NCI-H1105 (cell line): ENCODE measurements around the gene CAMTA2.
A peak's percentile ranks its signal among the peaks of the same experiment; 100 is the strongest.

ENCODE experiments used
- DNase-seq: peaks from one replicate; lab custom pipeline; 2025; lab: John Stamatoyannopoulos, UW

The CAMTA2 gene

DNA sequence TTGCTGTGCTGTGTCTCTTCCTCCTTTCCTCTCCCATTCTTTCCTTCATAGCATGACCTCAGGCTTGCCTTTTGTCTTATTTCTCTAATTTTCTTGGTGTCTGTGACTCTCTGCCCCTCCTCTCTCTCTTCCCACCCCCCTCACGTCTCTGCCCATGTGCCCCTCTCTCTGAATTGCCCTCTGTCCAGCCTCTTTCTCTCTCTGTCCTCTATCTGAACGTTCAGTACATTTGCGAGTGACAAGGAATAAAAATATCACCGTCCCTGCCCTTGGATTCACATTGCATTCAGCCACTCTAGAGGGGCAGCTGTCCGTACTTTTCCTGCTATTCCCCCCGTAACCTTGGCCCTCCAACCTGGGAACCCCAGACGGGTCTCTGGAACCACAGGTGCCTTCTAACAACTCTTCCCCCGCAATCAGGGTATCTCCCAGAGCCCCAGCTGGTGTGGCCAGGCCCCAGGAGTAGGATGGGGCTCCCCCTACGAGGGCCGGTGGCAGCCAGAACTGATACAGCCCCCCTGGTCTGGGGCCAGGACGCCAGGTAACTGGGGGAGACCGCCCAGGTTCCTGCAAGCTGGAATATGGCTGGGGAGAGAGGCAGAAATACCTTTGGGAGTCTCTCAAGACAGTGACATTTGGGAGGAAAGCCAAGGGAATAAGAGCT is 12.1 kb upstream of the CAMTA2 start:
- DNase-seq, result no peak

DNA sequence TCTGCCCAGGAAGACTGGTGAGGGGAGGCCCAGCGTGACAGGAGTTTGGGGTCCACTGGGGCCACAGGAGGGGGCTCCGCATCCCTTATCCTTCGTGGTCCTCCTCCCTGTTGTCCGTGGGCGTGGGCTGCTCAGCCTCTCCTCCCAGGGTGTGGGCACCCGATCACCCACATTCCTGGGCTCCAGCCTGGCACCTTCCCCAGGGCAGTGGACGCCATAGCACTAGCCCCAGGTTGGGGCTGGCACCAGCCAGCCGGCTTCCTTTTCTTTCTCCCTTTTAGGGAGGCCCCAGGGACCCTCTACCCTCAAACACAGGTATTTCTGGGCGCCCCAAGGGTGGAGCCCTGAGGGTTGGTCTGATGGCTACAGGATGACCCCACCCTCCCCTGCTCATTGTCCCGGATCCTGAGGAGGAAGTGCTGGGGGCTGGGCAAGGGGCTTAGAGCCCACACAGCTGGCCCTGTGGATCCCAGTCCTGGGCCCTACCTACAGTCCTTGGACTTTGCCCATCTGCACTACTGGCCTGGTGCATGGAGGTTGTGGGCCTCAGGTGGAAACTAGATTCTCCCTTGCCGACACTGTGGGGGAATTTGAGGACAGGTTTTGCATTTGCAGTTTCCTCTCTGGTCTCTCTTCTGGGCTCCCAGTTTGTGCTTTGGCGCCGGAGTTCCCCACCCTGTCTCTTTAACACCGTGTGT is 11.4 kb upstream of the CAMTA2 start:
- DNase-seq, result no peak

DNA sequence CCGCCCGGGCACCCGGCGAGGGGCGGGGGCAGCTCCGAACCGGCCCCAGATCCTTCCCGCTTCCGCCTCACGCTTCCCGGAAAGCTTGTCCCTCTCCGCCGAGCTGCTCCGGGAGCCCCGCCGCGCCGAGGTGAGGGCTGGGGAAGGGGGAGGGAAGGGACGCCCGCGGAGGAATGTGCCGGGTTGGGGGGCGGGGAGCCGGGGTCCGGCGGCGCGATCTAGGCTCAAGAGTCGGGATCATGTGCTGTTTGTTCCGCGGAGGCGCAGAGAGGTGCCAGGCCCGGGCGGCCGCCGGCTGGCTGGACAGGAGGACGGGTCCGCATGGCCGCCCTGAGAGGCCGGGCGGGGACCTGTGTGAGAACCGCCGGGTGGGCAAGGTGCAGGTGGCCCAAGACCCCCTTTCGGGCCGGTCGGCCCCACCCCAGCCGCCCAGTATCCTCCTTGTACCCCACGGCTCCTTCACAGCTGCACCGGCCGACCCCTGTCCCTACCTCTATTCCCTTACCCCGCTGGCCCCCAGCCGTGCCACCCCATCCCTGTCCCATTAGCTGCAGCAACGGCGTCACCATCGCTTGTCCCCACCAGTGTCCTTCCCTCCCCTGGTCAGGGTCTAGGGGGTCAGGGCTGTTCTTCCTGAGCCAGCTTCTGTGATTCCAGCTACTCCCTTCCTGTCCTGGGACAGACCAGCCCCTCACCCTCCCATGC is 10.7 kb upstream of the CAMTA2 start:
- DNase-seq, result no peak

DNA sequence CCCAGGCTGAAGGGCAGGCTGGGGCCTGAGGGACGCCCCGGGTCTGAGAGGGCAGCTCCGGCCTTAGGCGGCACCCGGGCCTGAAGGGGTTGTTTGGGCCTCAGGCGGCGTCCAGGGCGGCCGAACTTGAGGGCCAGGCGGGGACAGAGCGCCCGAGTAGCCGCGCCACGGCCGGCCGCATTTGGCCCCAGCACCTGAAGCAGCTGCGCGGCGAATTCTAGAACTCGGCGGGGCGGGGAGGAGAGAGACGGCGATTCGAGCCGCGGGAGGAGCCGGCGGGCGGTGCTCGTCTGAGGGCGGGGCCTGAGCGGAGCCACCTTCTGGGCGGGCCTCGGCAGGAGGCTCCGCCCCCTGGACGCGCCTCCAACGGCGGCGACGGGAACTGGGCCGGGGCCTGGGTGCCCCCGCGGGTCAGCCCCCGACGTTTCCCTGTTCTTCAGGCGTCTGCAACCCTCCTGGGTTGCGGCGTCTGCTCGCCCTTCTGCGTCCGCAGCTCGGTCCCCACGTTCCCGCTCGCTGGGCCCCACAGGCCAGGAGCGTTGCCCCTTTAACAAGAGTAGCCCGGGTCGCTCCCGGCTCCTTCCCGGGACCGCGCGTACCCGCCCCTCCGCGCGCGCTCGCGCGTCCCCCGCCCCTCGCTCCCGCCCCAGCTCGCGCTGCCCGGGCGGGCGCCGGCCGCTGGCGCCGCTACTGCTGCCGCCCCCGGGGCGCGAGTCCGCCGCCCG is 10.0 kb upstream of the CAMTA2 start, which contains the start of the genes INCA1 and KIF1C:
INCA1 (minus strand) TSS at position 221 of the 725 bp plus-strand sequence. CDS start 3,085 bp downstream, outside the sequence.
KIF1C (plus strand) TSS at position 649 of the 725 bp plus-strand sequence. CDS start 2,297 bp downstream, outside the sequence.
- DNase-seq, result peak; percentile 94

DNA sequence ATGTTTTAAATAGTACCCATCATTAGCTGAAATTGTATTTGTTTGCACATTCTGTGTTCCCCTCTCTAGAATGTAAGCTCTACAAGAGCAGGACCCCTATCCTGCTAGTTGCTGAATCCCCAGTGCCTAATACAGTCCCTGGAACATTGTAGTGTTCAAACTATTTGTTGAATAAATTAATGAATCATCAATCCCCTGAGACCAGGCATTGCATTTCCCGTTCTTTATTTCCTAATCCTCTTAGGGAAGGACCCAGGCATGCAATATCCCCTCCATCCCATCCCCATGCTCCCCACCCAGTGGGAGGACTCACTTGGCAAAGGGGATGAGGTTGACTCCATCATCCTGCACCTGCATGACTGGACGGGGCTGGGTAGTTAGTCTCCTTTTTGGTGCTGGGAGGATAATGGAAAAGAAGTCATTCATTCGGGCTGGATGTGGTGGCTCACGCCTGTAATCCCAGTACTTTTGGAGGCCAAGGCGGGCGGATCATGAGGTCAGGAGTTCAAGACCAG is 6.7 kb upstream of the CAMTA2 start:
- DNase-seq, result no peak

DNA sequence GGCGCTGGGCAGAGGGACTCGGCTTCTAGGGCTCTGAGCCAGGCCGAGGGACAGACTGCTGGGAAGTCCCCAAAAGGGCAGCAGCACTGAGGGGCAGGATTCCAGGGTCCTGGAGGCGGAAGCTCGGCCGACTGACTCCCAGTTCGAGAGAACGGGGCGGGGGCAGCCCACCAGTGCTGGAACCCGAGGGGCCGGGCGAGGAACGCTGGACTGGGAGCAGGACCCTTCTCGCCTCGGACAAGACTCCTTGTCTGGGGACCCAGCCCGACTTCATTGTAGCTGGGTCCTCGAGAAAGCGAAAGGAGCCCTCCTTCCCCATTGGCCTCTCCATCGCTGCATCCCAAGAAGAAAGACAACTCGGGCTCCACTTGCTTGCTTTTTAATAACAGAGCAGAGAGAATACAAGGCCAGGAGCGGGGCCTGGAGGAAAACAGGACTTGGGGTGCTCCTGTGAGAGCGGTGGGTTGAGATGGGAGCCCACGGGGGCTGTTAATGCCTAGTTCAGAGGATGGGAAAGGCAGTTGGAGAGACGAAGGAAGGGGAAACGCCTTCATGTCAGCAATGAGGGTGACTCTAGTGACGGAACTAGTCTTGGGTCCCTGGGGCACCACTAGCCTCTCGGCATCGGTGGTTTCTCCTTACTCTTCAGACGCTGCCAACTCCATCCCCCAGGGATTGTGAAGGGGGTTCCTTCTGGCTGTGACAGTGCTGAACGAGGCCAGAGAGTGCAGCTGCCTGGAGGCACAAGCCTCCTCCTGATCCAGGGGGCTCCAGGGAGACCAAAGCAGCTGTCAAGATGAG is 492 bp upstream of the CAMTA2 start:
- no peak for DNase-seq

DNA sequence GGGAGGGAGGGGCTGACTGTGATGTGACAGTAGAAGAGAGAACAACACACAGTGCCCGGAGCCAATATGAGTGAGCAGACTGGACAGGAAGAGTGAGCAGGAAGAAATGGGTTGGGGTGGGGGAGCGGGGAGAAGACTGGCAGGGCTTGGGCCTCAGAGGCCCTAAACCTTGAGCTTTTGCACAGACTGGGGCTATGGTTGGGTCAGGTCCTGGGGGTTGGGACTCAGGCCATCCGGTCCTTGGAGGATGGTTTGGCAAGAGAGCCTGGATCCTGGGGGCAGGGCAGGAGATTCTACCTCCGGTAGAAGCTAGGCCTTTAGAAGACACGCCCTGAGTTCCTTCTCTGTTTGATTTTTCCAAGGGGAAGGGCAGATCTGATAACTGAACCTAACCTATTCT is 1.1 kb downstream of the CAMTA2 start:
- DNase-seq, result no peak

DNA sequence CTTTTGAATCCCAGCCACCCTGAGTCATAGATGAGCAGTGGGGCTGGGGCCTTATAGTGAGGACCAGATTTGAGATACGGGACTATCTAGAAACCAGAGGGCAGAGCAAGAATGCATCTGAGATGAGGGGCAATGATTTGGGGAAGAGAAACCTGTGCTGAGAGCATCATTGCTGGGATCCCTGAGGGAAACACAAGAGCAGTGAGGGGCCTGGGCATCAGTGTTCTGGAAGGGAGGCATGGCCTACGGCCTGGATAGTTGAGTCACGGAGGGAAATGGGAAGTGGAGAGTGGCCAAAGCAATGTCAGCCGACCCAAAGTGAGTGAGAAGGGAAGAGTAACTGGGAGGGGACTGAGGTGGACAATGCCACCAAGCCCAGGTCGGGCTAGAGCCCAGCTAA is 5.2 kb downstream of the CAMTA2 start:
- no peak for DNase-seq

DNA sequence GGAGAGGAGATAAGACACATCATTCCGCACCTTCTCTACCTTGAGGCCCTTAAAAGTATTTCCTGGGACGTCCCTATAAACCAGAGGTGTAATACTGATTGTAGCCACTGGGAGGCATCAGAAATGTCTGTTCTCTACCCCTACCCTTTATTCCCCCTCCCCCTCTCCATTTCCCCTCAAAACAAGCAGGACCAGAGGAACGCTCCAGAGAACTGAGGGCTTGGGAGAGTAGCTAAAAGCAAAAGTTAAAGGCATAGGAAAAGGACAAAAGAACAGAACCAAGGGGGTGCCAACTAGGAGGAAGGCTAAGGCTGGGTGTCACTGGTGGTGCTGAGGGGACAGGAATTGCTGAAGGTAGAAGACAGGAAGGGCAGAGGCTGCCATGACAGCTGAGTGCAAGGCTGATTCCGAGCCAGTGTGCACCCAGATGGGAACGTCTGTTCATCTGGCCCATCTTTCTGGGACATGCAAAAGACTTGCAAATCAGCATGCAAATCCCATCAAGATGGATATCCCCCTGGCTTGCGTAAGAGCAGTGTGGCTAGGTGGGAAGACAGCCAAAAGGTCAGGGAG is 6.7 kb downstream of the CAMTA2 start:
- peak; percentile 28 for DNase-seq

DNA sequence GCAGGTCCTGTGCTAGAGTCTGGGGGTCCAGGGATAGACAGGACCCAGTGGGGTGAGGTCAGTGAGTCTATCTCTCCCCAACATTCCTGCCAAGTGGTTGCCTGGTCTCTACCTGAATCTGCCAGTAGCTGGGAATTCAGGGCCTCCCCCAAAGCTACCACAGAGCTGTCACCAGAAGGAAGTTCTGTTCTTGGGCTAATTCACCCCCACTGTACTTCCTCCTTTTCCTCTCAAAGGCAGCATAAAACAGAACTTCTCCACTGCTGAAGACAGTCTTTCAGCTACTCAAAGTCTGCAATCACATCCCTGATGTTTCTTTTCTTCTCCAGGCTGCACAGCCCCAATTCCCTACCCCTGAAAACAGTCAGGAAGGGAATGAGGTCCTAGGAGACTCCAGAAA is 8.7 kb downstream of the CAMTA2 start:
- DNase-seq, result no peak

DNA sequence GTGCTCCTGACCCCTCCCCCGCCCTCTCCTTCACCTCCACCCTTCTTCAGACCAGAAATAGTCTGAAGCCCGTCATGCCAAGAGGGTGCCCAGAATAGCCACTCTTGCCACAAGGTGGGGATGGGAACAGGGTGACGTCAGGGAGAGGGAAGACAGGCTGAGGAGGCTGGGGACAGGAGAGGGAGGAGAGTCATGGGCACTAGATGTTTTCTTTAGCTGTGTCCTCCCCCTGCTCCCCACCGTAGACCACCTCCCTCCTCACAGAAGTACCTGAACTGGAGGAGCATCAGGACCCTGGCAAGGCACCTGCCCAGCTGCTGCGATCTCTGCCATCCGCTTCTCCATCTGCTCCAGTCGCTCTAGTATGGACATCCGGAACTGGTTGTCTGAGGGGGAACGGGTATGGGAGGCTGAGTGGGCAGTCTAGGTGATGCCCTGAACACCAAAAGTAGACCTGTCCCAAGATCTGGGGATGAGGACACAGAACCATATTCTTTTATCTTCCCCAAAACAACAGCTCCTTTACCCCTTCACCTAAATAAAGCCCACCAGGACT is 13.3 kb downstream of the CAMTA2 start:
- no peak for DNase-seq

DNA sequence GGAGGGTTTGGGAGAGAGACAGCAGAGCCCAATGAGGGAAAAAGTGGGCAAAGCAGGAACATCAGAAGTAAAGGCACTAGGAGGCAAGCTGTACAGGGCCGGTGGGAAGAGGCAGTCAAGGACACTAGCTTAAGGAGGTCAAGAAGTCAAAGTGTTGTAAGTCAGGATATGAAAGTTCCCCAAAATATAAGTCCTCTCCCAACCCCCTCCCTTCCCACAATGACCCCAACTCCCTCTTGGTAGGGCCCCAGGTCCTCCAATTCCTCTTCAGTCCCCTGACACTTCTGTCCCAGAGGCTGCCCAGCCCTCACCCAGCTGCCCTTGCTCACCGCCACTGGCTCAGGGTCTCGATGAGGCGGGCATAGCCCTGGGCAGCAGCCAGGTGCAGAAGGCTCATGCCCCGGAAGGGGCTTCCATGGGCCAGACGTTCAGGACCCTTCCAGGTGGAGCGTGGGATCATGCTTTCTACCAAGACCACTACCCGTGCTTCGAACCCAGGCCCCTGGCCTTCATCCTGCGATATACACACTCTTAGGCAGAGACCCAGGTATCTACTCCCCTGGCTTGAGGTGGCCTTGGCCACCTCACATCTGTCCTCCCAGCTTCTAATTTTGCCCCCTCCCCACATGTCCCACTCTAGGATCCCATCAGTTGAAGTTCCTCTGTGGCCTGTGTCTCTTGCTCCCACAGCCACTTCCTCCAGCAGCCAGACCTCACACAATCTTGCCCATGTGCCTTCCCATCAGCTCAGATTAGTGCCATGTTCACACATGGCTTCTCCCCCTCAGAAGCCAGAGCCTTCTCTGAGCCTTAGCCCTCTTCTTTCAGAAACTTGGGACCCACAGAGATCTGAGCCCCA is 14.0 kb downstream of the CAMTA2 start:
- no peak for DNase-seq

DNA sequence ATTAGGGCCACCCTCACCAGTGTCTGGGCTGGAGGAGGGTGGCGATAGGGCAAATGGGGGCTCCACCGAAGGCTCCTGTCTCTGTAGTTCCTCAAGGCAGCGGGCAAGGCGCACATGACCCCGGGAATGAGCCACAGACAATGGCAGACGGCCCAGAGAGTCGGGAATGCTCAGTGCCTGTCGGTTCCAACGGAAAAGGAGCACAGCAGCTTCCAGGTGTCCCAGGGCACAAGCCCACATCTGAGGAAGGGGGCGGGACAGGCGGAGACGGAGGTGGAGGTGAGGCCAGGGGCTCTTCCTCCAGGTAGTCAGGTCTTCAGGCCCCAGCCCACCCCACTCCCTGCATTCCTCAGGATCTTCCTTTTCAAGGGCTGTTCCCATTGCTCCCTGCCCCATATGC is 14.7 kb downstream of the CAMTA2 start:
- DNase-seq, result no peak

DNA sequence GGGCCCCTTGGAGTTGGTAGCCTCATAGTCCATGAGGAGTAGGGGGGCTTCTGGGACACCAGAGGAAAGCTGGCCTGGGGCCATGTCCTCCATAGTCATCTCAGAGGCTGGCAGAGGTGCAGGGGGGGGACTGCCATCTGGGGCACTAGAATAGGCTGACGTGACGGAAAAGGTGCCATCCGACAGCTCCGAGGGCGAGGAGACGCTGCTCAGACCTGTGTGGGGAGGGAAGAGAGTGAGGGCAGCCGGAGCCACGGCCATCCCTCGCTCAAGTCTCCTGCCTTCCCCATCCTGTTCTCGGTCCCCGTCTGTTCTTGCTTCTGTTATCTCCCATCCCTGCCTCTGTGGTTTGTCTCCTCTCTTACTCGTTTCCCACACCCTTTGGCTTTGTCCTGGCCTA is 15.2 kb downstream of the CAMTA2 start:
- no peak for DNase-seq

DNA sequence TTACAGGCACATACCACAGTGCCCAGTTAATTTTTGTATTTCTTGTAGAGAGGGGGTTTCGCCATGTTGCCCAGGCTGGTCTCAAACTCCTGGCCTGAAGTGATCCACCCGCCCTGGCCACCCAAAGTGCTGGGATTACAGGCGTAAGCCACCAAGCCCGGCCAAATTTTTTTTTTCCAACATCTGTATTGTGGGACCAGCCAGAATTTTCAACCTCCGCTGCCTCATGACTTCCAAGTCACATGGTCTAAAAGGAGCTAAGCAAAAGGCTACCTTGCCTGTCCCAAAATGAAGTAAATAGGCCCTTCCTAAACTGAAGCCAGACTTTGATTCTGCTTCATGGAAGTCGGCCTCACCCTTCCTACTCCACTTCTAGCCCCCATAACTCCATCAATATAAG is 15.6 kb downstream of the CAMTA2 start:
- DNase-seq, result no peak

DNA sequence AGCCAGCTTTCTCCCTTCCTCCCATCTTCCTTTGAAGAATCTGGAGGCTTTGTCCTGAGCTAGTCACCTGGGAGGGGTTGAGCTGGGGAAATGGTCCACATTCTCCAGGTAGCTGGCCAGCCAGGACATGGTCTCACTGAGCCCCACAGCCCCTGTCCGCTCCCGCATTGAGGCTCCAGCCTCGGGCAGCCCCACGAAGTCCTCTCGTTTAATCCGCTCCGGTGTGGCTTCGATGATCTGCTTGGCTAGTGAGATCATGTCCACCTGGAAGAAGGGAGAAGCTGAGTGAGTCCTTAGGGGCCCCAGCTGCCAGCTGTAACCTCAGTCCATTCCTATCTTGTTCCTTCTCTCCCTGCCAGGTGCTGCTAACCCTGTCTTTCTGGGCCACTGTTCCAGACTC is 17.2 kb downstream of the CAMTA2 start:
- no peak for DNase-seq

DNA sequence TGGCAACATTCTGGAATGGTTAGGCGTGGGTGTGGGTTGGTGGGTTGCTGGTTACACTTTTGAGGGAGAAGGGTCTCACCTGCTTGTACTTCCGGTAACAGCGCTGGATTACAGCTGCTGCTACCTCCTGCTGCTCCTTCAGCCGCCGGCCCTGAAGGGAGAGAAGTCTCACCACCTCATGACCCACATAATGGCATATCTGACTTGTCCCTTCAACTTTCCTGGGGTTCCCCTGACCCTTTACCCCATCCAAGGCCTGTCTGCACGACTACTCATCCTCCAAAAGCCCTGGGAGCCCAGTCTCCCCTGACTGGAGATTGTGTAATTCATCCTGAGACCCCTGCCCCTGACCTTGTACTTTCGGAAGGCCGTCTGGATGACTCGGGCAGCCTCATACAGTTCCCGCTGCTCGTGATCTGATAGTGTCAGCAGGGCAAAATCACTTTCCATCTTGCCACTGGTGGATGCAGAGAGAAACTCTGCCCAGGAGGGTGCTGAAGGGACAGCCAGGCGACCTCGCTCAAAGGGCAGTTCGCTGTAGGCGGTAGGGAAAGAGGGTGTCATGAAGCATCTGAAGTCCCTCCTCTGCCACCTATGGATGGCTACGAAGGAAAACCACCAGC is 17.8 kb downstream of the CAMTA2 start:
- DNase-seq, result no peak

DNA sequence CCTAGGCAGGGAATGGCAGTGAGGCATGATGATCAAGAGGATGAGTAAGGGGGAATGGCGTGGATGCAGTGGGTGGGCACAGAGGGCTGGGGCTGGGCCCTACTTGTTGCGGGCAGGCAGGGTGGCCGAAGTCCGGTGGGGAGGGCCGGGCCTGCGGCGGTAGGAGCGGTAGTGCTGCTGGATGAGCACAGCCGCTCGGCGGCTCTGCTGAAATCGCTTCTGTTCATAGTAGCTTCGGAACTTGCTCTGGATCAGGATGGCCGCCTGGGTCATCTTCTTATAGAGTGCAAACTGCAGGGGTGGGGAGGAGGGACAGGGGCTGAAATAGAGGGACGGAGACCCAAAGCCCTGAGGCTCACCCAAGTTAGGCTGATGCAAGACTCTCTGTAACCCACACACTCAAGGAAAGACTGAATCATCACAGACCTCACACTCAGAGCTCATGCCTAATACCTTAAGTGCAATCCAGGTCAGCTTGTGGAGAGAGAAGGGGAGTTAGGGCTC is 18.4 kb downstream of the CAMTA2 start:
- DNase-seq, result no peak

DNA sequence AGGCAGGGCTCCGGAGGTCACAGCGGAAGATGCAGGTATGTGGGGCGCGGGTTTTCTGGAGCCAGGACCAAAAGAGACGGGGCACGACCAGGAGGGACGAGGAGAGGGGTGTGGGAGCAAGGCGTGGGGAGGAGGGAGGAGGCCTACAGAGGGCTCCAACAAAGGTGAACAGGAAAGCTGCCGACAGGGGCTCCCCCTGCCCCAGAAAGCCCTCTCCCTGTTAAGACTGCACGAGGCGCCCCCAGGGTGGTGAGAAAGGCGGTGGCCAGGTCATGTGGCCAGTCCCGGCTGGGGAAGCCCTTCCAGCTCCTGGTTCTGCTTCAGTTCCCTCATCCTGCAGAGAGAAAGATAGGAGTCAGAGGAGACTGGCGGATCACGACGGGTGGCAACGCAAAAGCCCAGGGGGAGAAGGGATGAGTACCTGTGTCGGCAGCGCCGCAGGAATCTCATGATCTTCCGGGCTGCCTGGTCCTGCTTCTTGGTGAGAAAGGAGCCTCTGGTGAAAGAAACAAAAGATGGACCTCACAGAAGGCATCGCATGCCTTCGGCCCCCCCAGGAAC is 18.9 kb downstream of the CAMTA2 start:
- DNase-seq, result peak; percentile 38
